Panc1 (cell line): Measurements from ENCODE around the gene AGRN. TPM values are rescaled to one million over a fixed set of nuclear protein-coding genes. Genes with fewer than 3 reads are reported as not detected.

Source experiments
- ATAC-seq: fragments of 200-7000 bp; cut with Tn5 transposase; 2 replicates; pipeline ENCODE4 v1.9.1; 2020; ENCODE audit warnings: mild to moderate bottlenecking, moderate library complexity
- BruUV-seq: library from RNA; stranded (reverse); fragments of 400-500 nt; replicated peaks from 2 replicates; lab custom pipeline; 2021; lab: Mats Ljungman, UMichigan
- CTCF ChIA-PET: fragments of 300-600 bp; sonication (Branson Sonifier 250); formaldehyde crosslinking; loops from one replicate; lab custom pipeline; 2022; ENCODE audit warnings: antibody characterized with exemption; lab: Charles Lee
- POLR2A ChIA-PET: fragments of 300-600 bp; sonication (Branson Sonifier 250); formaldehyde crosslinking; loops from one replicate; lab custom pipeline; 2022; ENCODE audit warnings: antibody characterized with exemption; lab: Charles Lee
- DNase-seq: peaks from one replicate; pipeline ENCODE4 v3.0.0-alpha.2; 2010; ENCODE audit warnings: low read depth, low spot score
- H3K27ac ChIP-seq: 2 replicates; pipeline ENCODE4 v1.5.1; 2011; ENCODE audit warnings: mild to moderate bottlenecking, low read length, inconsistent platforms
- H3K27me3 ChIP-seq: fragments of 200-500 bp; sonication (Bioruptor generic); 2 replicates; pipeline ENCODE4 v1.6.0; 2014; ENCODE audit warnings: low read length, inconsistent platforms; ENCODE audit not compliant: control insufficient read depth, insufficient read depth
- H3K36me3 ChIP-seq: fragments of 200-500 bp; sonication (Bioruptor generic); 2 replicates; pipeline ENCODE4 v1.5.1; 2014; ENCODE audit warnings: inconsistent platforms, mild to moderate bottlenecking, low read length, moderate library complexity; ENCODE audit not compliant: control insufficient read depth, insufficient read depth
- H3K4me1 ChIP-seq: 2 replicates; pipeline ENCODE4 v1.5.1; 2011; ENCODE audit warnings: inconsistent platforms, mild to moderate bottlenecking, low read length, moderate library complexity; ENCODE audit not compliant: control insufficient read depth, insufficient read depth
- H3K4me3 ChIP-seq, 2 experiments: 2 replicates each; pipeline ENCODE4 v1.5.1; 2011 to 2012; ENCODE audit warnings: low read depth in 2 of 2, low read length in 2 of 2, mild to moderate bottlenecking in 2 of 2, inconsistent platforms in 1 of 2, moderate library complexity in 1 of 2
- H3K9me3 ChIP-seq: fragments of 200-500 bp; sonication (Bioruptor generic); 2 replicates; pipeline ENCODE4 v1.5.1; 2014; ENCODE audit warnings: low read depth, mild to moderate bottlenecking, inconsistent platforms, low read length, moderate library complexity; ENCODE audit not compliant: control insufficient read depth, insufficient read depth
- CTCF ChIP-seq: fragments of 450-650 bp; IDR thresholded peaks from 2 replicates; pipeline ENCODE4 v1.5.1; 2017; ENCODE audit warnings: mild to moderate bottlenecking
- POLR2AphosphoS5 ChIP-seq: IDR thresholded peaks from 2 replicates; pipeline ENCODE4 v1.6.1; 2012; ENCODE audit warnings: mild to moderate bottlenecking, low read depth, low read length, moderate library complexity
- REST ChIP-seq, 2 experiments: IDR thresholded peaks; 2 replicates each; pipeline ENCODE4 v1.6.1; 2011 to 2012; ENCODE audit warnings: low read depth in 2 of 2, control low read depth in 1 of 2, low read length in 1 of 2, mild to moderate bottlenecking in 1 of 2, moderate library complexity in 1 of 2; ENCODE audit not compliant: insufficient read depth in 1 of 2
- SIN3A ChIP-seq: IDR thresholded peaks from 2 replicates; pipeline ENCODE4 v1.6.1; 2012; ENCODE audit warnings: low read depth, mild to moderate bottlenecking, low read length, moderate library complexity, borderline replicate concordance; ENCODE audit not compliant: insufficient read depth
- TCF7L2 ChIP-seq: IDR thresholded peaks from 2 replicates; pipeline ENCODE4 v1.6.1; 2011; ENCODE audit warnings: mild to moderate bottlenecking, low read depth, low read length, inconsistent platforms
- in situ Hi-C: cut with HindIII; loops from 2 replicates; pipeline ENCODE4 v1.10.0; 2016; ENCODE audit warnings: low sequenced_read_pairs, low pct_unique_long_range_greater_than_20kb
- intact Hi-C: fragments of 100-400 bp; cut with micrococcal nuclease; formaldehyde crosslinking; loops from one replicate; pipeline ENCODE4 v1.10.0; 2022; ENCODE audit not compliant: unreplicated experiment
- total RNA-seq: library from RNA; stranded (reverse); gene quantifications from one replicate; pipeline ENCODE4 v1.2.1, GENCODE V29; 2021; ENCODE audit not compliant: unreplicated experiment

AGRN gene
- total RNA-seq, 1 experiment from 2014 or later = 153 TPM

- peak overlapping the region; percentile 56 to 69 for H3K4me3 ChIP-seq
- in situ Hi-C loops = no loop called here
- no TSS peak for BruUV-seq
- H3K9me3 ChIP-seq = no peaks in the 10 kb centered on the region
- H3K36me3 ChIP-seq = no peaks in the 10 kb centered on the region; the same call in 1 of the 2 replicates
- TF ChIP-seq CTCF = no peak
- TF ChIP-seq REST (IDR thresholded peaks at IDR 0.05; ENCODE audit: insufficient read depth in 1 of 2, low read depth in 2 of 2, low read length in 1 of 2) = no peak
- no peak for TF ChIP-seq SIN3A
- no peak for TF ChIP-seq POLR2AphosphoS5
- no peak for TF ChIP-seq TCF7L2
- H3K27me3 ChIP-seq = no peaks in the 10 kb centered on the region
- no peak; the same call in 1 of the 2 replicates for ATAC-seq
- ChIA-PET POLR2A (no interaction called here), CTCF (no interaction called here)
- intact Hi-C loops = no loop called here
- H3K27ac ChIP-seq = no peak overlapping the region; the same call in 1 of the 2 replicates
- peaks cover 17% of the 10 kb centered on the region for H3K4me1 ChIP-seq
- no peak for DNase-seq
These were observed 21.2 kb upstream of the AGRN start for GRCh38 chr1:998745-998994.

GRCh38 chr1:998995-999724 lies 20.8 kb upstream of the AGRN start:
- ATAC-seq = peak; percentile 9
- intact Hi-C loops = no loop called here
- H3K36me3 ChIP-seq = no peaks in the 10 kb centered on the region; the same call in 1 of the 2 replicates
- no peaks in the 10 kb centered on the region for H3K9me3 ChIP-seq
- H3K4me3 ChIP-seq = peak overlapping the region; percentile 56 to 69
- ChIA-PET CTCF (no interaction called here), POLR2A (no interaction called here)
- in situ Hi-C loops = no loop called here
- TF ChIP-seq REST (IDR thresholded peaks at IDR 0.05; ENCODE audit: insufficient read depth in 1 of 2, low read depth in 2 of 2, low read length in 1 of 2) = no peak
- no peak for TF ChIP-seq POLR2AphosphoS5
- DNase-seq = no peak
- peaks cover 22% of the 10 kb centered on the region for H3K4me1 ChIP-seq
- peak overlapping the region; percentile 61 for H3K27ac ChIP-seq
- BruUV-seq = no TSS peak
- H3K27me3 ChIP-seq = no peaks in the 10 kb centered on the region
